ENCODE results near the gene TNKS1BP1. TPM values are rescaled to one million over a fixed set of nuclear protein-coding genes. Genes with fewer than 3 reads are reported as not detected.

The TNKS1BP1 gene
- total and polyA plus RNA-seq, 4 donors, result 28.3 to 67.1 (median 47.0) TPM

DNA sequence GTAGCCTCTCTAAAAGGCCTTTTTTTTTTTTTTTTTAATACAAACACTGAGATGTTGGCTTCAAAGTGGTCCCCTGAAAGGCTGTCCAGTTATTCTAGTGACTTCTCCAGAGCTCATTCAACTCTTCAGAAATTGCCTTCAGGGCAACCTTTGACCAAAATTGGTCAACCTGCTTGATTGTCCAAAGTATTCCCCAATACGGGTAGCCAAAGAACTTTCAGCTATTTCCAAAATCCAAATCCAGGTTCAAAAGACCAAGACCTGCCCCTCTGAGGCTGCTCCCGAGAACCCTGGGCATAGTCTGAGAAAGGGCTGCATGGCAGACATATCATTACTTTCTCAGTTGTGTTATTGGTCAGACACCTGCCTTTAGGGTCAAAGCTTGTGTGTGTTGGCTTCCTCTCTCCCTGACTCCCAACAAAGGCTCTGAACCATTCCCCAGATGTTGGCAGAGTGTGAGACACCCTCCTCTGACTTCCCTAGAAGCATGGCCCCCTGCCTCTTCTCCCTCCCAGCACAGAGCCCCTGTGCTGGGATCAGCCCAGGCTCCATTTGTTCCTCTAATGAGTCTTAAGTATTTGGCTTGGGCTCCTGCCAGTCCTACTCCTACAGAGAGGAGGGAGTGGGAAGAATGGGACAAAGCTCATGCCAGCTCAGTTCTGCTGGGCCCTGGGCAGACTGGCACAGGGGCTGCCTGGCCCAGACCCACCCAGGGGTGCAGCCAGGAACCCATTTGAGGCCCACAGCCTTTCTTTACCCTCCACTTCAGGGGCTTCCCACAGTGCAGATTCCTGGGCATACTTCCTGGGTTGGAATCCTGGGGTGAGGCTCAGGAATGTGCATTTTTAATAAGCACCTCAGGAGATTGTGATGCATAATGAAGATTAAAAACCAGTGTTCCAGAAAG, 30.3 kb downstream of the TNKS1BP1 start:
- Histone ChIP-seq H3K36me3 (ENCODE audit: control insufficient read depth in 4 of 4, insufficient read depth in 3 of 4, low read depth in 1 of 4, low read length in 3 of 4) (peaks cover 2 to 14% (median 11%) of the 10 kb centered on the region in 4 donors), H3K27ac (ENCODE audit: low read depth in 1 of 2, low read length in 2 of 2) (peak overlapping the region; percentile 0), H3K4me1 (ENCODE audit: control insufficient read depth in 4 of 4, insufficient read depth in 4 of 4, low read length in 3 of 4) (peaks cover 17 to 23% (median 23%) of the 10 kb centered on the region in 4 donors), H3K9ac (ENCODE audit: low read depth in 1 of 2, low read length in 2 of 2) (no peak overlapping the region), H3K9me3 (ENCODE audit: control insufficient read depth in 4 of 4, low read length in 3 of 4) (peaks cover 0 to 5% (median 1%) of the 10 kb centered on the region in 4 donors), H3K4me3 (ENCODE audit: low read depth in 1 of 3, low read length in 3 of 3) (no peak overlapping the region), H3K27me3 (ENCODE audit: control insufficient read depth in 4 of 4, insufficient read depth in 4 of 4, low read length in 3 of 4) (no peaks in the 10 kb centered on the region)
- TF ChIP-seq GABPA (IDR thresholded peaks at IDR 0.05 in 1 of 2, conservative IDR thresholded peaks at IDR 0.05 in 1 of 2), result no peak
- TF ChIP-seq NR2F2 (IDR thresholded peaks at IDR 0.05), result no peak
- no peak for TF ChIP-seq RAD21 (IDR thresholded peaks at IDR 0.05)
- TF ChIP-seq, protein P1, sequence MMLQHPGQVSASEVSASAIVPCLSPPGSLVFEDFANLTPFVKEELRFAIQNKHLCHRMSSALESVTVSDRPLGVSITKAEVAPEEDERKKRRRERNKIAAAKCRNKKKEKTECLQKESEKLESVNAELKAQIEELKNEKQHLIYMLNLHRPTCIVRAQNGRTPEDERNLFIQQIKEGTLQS (IDR thresholded peaks at IDR 0.05), result no peak
- TF ChIP-seq SP1 (IDR thresholded peaks at IDR 0.05), result peak; percentile 20
- peak; percentile 37 for TF ChIP-seq HNF4G (IDR thresholded peaks at IDR 0.05)
- peak; percentile 37 to 70 for TF ChIP-seq RXRA (IDR thresholded peaks at IDR 0.05)
- peak; percentile 19 for TF ChIP-seq YY1 (IDR thresholded peaks at IDR 0.05)
- TF ChIP-seq, protein P2, sequence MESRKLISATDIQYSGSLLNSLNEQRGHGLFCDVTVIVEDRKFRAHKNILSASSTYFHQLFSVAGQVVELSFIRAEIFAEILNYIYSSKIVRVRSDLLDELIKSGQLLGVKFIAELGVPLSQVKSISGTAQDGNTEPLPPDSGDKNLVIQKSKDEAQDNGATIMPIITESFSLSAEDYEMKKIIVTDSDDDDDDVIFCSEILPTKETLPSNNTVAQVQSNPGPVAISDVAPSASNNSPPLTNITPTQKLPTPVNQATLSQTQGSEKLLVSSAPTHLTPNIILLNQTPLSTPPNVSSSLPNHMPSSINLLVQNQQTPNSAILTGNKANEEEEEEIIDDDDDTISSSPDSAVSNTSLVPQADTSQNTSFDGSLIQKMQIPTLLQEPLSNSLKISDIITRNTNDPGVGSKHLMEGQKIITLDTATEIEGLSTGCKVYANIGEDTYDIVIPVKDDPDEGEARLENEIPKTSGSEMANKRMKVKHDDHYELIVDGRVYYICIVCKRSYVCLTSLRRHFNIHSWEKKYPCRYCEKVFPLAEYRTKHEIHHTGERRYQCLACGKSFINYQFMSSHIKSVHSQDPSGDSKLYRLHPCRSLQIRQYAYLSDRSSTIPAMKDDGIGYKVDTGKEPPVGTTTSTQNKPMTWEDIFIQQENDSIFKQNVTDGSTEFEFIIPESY (IDR thresholded peaks at IDR 0.05), result no peak
- no peak for TF ChIP-seq FOXA1 (IDR thresholded peaks at IDR 0.05)
- no peak for TF ChIP-seq FOXA2 (IDR thresholded peaks at IDR 0.05)
- TF ChIP-seq MAX (IDR thresholded peaks at IDR 0.05), result no peak
- TF ChIP-seq, protein P3, sequence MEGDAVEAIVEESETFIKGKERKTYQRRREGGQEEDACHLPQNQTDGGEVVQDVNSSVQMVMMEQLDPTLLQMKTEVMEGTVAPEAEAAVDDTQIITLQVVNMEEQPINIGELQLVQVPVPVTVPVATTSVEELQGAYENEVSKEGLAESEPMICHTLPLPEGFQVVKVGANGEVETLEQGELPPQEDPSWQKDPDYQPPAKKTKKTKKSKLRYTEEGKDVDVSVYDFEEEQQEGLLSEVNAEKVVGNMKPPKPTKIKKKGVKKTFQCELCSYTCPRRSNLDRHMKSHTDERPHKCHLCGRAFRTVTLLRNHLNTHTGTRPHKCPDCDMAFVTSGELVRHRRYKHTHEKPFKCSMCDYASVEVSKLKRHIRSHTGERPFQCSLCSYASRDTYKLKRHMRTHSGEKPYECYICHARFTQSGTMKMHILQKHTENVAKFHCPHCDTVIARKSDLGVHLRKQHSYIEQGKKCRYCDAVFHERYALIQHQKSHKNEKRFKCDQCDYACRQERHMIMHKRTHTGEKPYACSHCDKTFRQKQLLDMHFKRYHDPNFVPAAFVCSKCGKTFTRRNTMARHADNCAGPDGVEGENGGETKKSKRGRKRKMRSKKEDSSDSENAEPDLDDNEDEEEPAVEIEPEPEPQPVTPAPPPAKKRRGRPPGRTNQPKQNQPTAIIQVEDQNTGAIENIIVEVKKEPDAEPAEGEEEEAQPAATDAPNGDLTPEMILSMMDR (IDR thresholded peaks at IDR 0.05; ENCODE audit: low read depth, low read length, missing input control), result no peak
- peak; percentile 81 to 85 for TF ChIP-seq HNF4A (conservative IDR thresholded peaks at IDR 0.05)
- peak in 1 of 2 donors; percentile 25 for TF ChIP-seq JUND (IDR thresholded peaks at IDR 0.05)
- DNase-seq (ENCODE audit: low spot score), result no peak
- WGBS, result 35% methylated on average over 2 of the region's 2 CpGs

- WGBS, result 77% methylated on average over 1 of the region's 1 CpG
- no peak overlapping the region for H3K27ac ChIP-seq (ENCODE audit: low read depth in 1 of 2, low read length in 2 of 2)
- H3K27me3 ChIP-seq (ENCODE audit: control insufficient read depth in 4 of 4, insufficient read depth in 4 of 4, low read length in 3 of 4), result no peaks in the 10 kb centered on the region
- H3K36me3 ChIP-seq (ENCODE audit: control insufficient read depth in 4 of 4, insufficient read depth in 3 of 4, low read depth in 1 of 4, low read length in 3 of 4), result no peaks in the 10 kb centered on the region
- H3K9ac ChIP-seq (ENCODE audit: low read depth in 1 of 2, low read length in 2 of 2), result no peak overlapping the region
- H3K4me1 ChIP-seq (ENCODE audit: control insufficient read depth in 4 of 4, insufficient read depth in 4 of 4, low read length in 3 of 4), result peaks cover 17 to 35% (median 32%) of the 10 kb centered on the region in 4 donors
- no peak overlapping the region for H3K4me3 ChIP-seq (ENCODE audit: low read depth in 1 of 3, low read length in 3 of 3)
- no peak for TF ChIP-seq FOXA1 (IDR thresholded peaks at IDR 0.05)
- TF ChIP-seq SP1 (IDR thresholded peaks at IDR 0.05), result no peak
- no peak for DNase-seq (ENCODE audit: low spot score)
- no peaks in the 10 kb centered on the region for H3K9me3 ChIP-seq (ENCODE audit: control insufficient read depth in 4 of 4, low read length in 3 of 4)
These were observed 34.5 kb downstream of the TNKS1BP1 start for GRCh38 chr11:57290288-57290687.

Measured in liver (tissue), 9 donors.